Mammary epithelial cell (primary cell): ENCODE results near the gene C12orf75.

Experiments used
- EZH2 ChIP-seq: IDR thresholded peaks from 2 replicates; pipeline ENCODE4 v1.6.1; 2012; ENCODE audit warnings: low read length, inconsistent platforms, borderline replicate concordance
- TF ChIP-seq, protein P1 (sequence below), 2 donors: IDR thresholded peaks in 1 of 2; conservative IDR thresholded peaks in 1 of 2; 2 replicates each; pipeline ENCODE4 v1.5.1; 2011 to 2012; ENCODE audit warnings: inconsistent platforms in 2 of 2, low read length in 2 of 2, mild to moderate bottlenecking in 2 of 2, control low read depth in 1 of 2, low read depth in 1 of 2; ENCODE audit not compliant: insufficient read depth in 1 of 2; ENCODE audit errors: extremely low read depth in 1 of 2

GRCh38 chr12:105285378-105285777 lies 45.1 kb upstream of the C12orf75 start:
- TF ChIP-seq, protein P1, sequence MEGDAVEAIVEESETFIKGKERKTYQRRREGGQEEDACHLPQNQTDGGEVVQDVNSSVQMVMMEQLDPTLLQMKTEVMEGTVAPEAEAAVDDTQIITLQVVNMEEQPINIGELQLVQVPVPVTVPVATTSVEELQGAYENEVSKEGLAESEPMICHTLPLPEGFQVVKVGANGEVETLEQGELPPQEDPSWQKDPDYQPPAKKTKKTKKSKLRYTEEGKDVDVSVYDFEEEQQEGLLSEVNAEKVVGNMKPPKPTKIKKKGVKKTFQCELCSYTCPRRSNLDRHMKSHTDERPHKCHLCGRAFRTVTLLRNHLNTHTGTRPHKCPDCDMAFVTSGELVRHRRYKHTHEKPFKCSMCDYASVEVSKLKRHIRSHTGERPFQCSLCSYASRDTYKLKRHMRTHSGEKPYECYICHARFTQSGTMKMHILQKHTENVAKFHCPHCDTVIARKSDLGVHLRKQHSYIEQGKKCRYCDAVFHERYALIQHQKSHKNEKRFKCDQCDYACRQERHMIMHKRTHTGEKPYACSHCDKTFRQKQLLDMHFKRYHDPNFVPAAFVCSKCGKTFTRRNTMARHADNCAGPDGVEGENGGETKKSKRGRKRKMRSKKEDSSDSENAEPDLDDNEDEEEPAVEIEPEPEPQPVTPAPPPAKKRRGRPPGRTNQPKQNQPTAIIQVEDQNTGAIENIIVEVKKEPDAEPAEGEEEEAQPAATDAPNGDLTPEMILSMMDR (conservative IDR thresholded peaks at IDR 0.05 in 1 of 2, IDR thresholded peaks at IDR 0.05 in 1 of 2; ENCODE audit: extremely low read depth in 1 of 2, insufficient read depth in 1 of 2, low read depth in 1 of 2, low read length in 2 of 2): no peak
- no peak for TF ChIP-seq EZH2
